HepG2 (cell line): ENCODE results near the gene NDC80. TPM values are rescaled to one million over a fixed set of nuclear protein-coding genes. Genes with fewer than 3 reads are reported as not detected.
A peak's percentile ranks its signal among the peaks of the same experiment; 100 is the strongest.

Source experiments
- AKAP8 ChIP-seq: sonication (generic); formaldehyde crosslinking; IDR thresholded peaks from 2 replicates; pipeline ENCODE4 v1.5.1; 2020; ENCODE audit warnings: mild to moderate bottlenecking, missing genetic modification reagents
- ELF3 ChIP-seq: IDR thresholded peaks from 2 replicates; pipeline ENCODE4 v1.6.1; 2016; ENCODE audit warnings: missing genetic modification reagents, missing compliant biosample characterization
- FOXP4 ChIP-seq: sonication (generic); formaldehyde crosslinking; IDR thresholded peaks from 2 replicates; pipeline ENCODE4 v1.4.0; 2020; ENCODE audit warnings: missing genetic modification reagents
- HMG20B ChIP-seq: conservative IDR thresholded peaks from 2 replicates; pipeline ENCODE4 v1.6.1; 2016; ENCODE audit warnings: missing genetic modification reagents, missing compliant biosample characterization
- HOXA7 ChIP-seq: sonication (generic); formaldehyde crosslinking; IDR thresholded peaks from 2 replicates; pipeline ENCODE4 v1.8.1; 2022; ENCODE audit warnings: mild to moderate bottlenecking, missing genetic modification reagents, moderate library complexity
- MZF1 ChIP-seq: sonication (generic); formaldehyde crosslinking; IDR thresholded peaks from 2 replicates; pipeline ENCODE4 v1.8.1; 2023; ENCODE audit warnings: mild to moderate bottlenecking, missing genetic modification reagents, borderline replicate concordance
- ONECUT2 ChIP-seq: sonication (generic); formaldehyde crosslinking; IDR thresholded peaks from 2 replicates; pipeline ENCODE4 v1.4.0; 2020; ENCODE audit warnings: missing genetic modification reagents
- PHF20 ChIP-seq: sonication (generic); formaldehyde crosslinking; IDR thresholded peaks from 2 replicates; pipeline ENCODE4 v1.5.0; 2020; ENCODE audit warnings: mild to moderate bottlenecking, missing genetic modification reagents
- RFX5 ChIP-seq: IDR thresholded peaks from 2 replicates; pipeline ENCODE4 v1.6.1; 2011; ENCODE audit warnings: low read depth, low read length, improper control_type of control experiment
- SPEN ChIP-seq: sonication (generic); formaldehyde crosslinking; IDR thresholded peaks from 2 replicates; pipeline ENCODE4 v1.5.1; 2020; ENCODE audit warnings: low read depth, mild to moderate bottlenecking, missing genetic modification reagents
- SSRP1 ChIP-seq: IDR thresholded peaks from 2 replicates; pipeline ENCODE4 v1.6.1; 2016; ENCODE audit warnings: control low read depth
- TEAD3 ChIP-seq: optimal IDR thresholded peaks from 2 replicates; pipeline ENCODE3; 2016; ENCODE audit warnings: borderline replicate concordance
- ZBTB7A ChIP-seq: sonication (generic); formaldehyde crosslinking; IDR thresholded peaks from 2 replicates; pipeline ENCODE4 v1.8.0; 2022; ENCODE audit warnings: mild to moderate bottlenecking, missing genetic modification reagents
- ZFX ChIP-seq: sonication (generic); formaldehyde crosslinking; IDR thresholded peaks from 2 replicates; pipeline ENCODE4 v1.4.0; 2020; ENCODE audit warnings: mild to moderate bottlenecking, low read depth, missing genetic modification reagents, moderate library complexity
- ZNF263 ChIP-seq: sonication (generic); formaldehyde crosslinking; IDR thresholded peaks from 2 replicates; pipeline ENCODE4 v1.4.0; 2020; ENCODE audit warnings: missing genetic modification reagents
- ZNF331 ChIP-seq: sonication (generic); formaldehyde crosslinking; IDR thresholded peaks from 2 replicates; pipeline ENCODE4 v1.4.0; 2020; ENCODE audit warnings: missing genetic modification reagents
- ZNF619 ChIP-seq: sonication (generic); formaldehyde crosslinking; IDR thresholded peaks from 2 replicates; pipeline ENCODE4 v1.4.0; 2020; ENCODE audit warnings: mild to moderate bottlenecking, missing genetic modification reagents
- polyA plus RNA-seq, 8 experiments: library from polyadenylated mRNA; depleted of rRNA in 3 of 8; stranded (reverse) in 7 of 8; unstranded in 1 of 8; fragments of >200 nt; fragmentation: Illumina TruSeq in 4 of 8; extraction: Trizol in 4 of 8; gene quantifications; 2 replicates each; pipeline versions ENCODE4 v1.2.1 to v1.2.3, GENCODE V29; 2011 to 2016; ENCODE audit warnings: low read depth in 4 of 8, missing spikeins in 1 of 8, mixed read lengths in 1 of 8; ENCODE audit not compliant: insufficient read depth in 1 of 8
- total RNA-seq, 5 experiments: library from RNA; depleted of rRNA; stranded (reverse); fragments of >200 nt; fragmentation: Illumina TruSeq; extraction: Trizol; gene quantifications; 2 replicates each; pipeline ENCODE4 v1.2.3, GENCODE V29; 2016; ENCODE audit warnings: low read depth in 1 of 5
- TF ChIP-seq, protein P1 (sequence below), 2 experiments: sonication (generic) in 1 of 2; formaldehyde crosslinking in 1 of 2; IDR thresholded peaks; 2 replicates each; pipeline versions ENCODE4 v1.6.1 to v1.9.0; 2014 to 2022; ENCODE audit warnings: antibody characterized with exemption in 1 of 2, borderline replicate concordance in 1 of 2, inconsistent platforms in 1 of 2, low read depth in 1 of 2, missing genetic modification reagents in 1 of 2
- TF ChIP-seq, protein P2 (sequence below): sonication (generic); formaldehyde crosslinking; IDR thresholded peaks from 2 replicates; pipeline ENCODE4 v1.9.0; 2021; ENCODE audit warnings: missing genetic modification reagents, borderline replicate concordance

The NDC80 gene
- total and polyA plus RNA-seq, 2 of the 13 experiments (the other 11 are each of a cell fraction or from before 2014, with no cell fraction given): 9.6 to 33.0 TPM

GRCh38 chr18:2655178-2655953 lies 84.0 kb downstream of the NDC80 start, which contains the start of gene SMCHD1 (continued):
- TF ChIP-seq ZBTB7A (CRISPR knock-in tag): peak; percentile 53; the same call in 1 of the 2 replicates
- 0 out of 2 replicates have a peak, but pooled peaks have one; percentile 26 for TF ChIP-seq AKAP8 (CRISPR knock-in tag)
- peak; percentile 42; the same call in 1 of the 2 replicates for TF ChIP-seq SPEN (CRISPR knock-in tag)
- TF ChIP-seq TEAD3 (CRISPR knock-in tag): no peak
- TF ChIP-seq FOXP4 (CRISPR knock-in tag): 0 out of 2 replicates have a peak, but pooled peaks have one; percentile 18
- peak; percentile 96 for TF ChIP-seq ZFX (CRISPR knock-in tag)
- 0 out of 2 replicates have a peak, but pooled peaks have one; percentile 51 for TF ChIP-seq ZNF331 (CRISPR knock-in tag)
- TF ChIP-seq, protein P1, sequence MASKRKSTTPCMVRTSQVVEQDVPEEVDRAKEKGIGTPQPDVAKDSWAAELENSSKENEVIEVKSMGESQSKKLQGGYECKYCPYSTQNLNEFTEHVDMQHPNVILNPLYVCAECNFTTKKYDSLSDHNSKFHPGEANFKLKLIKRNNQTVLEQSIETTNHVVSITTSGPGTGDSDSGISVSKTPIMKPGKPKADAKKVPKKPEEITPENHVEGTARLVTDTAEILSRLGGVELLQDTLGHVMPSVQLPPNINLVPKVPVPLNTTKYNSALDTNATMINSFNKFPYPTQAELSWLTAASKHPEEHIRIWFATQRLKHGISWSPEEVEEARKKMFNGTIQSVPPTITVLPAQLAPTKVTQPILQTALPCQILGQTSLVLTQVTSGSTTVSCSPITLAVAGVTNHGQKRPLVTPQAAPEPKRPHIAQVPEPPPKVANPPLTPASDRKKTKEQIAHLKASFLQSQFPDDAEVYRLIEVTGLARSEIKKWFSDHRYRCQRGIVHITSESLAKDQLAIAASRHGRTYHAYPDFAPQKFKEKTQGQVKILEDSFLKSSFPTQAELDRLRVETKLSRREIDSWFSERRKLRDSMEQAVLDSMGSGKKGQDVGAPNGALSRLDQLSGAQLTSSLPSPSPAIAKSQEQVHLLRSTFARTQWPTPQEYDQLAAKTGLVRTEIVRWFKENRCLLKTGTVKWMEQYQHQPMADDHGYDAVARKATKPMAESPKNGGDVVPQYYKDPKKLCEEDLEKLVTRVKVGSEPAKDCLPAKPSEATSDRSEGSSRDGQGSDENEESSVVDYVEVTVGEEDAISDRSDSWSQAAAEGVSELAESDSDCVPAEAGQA (IDR thresholded peaks at IDR 0.05; ENCODE audit: low read depth): no peak
- TF ChIP-seq, protein P1 (CRISPR knock-in tag; IDR thresholded peaks at IDR 0.05; ENCODE audit: borderline replicate concordance): 0 out of 2 replicates have a peak, but pooled peaks have one; percentile 63
- peak; percentile 67; the same call in 1 of the 2 replicates for TF ChIP-seq MZF1 (CRISPR knock-in tag)
- TF ChIP-seq, protein P2, sequence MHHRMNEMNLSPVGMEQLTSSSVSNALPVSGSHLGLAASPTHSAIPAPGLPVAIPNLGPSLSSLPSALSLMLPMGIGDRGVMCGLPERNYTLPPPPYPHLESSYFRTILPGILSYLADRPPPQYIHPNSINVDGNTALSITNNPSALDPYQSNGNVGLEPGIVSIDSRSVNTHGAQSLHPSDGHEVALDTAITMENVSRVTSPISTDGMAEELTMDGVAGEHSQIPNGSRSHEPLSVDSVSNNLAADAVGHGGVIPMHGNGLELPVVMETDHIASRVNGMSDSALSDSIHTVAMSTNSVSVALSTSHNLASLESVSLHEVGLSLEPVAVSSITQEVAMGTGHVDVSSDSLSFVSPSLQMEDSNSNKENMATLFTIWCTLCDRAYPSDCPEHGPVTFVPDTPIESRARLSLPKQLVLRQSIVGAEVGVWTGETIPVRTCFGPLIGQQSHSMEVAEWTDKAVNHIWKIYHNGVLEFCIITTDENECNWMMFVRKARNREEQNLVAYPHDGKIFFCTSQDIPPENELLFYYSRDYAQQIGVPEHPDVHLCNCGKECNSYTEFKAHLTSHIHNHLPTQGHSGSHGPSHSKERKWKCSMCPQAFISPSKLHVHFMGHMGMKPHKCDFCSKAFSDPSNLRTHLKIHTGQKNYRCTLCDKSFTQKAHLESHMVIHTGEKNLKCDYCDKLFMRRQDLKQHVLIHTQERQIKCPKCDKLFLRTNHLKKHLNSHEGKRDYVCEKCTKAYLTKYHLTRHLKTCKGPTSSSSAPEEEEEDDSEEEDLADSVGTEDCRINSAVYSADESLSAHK (CRISPR knock-in tag): no peak; the same call in 1 of the 2 replicates
- no peak for TF ChIP-seq ONECUT2 (CRISPR knock-in tag)
- no peak for TF ChIP-seq HMG20B (CRISPR knock-in tag)
- no peak; the same call in 1 of the 2 replicates for TF ChIP-seq PHF20 (CRISPR knock-in tag)
- TF ChIP-seq ZNF619: no peak
- no peak for TF ChIP-seq RFX5
- peak; percentile 84 for TF ChIP-seq ELF3 (CRISPR knock-in tag)
- no peak for TF ChIP-seq SSRP1 (CRISPR knock-in tag)
- peak; percentile 58; the same call in 1 of the 2 replicates for TF ChIP-seq ZNF263
- TF ChIP-seq HOXA7 (CRISPR knock-in tag): no peak
